Spleen (tissue), 11 donors: ENCODE data around the gene HAUS7. TPM values are rescaled to one million over a fixed set of nuclear protein-coding genes. Genes with fewer than 3 reads are reported as not detected.

Experiments
- DNase-seq: peaks from one replicate; pipeline ENCODE4 v3.0.0-alpha.2; 2020
- H3K27ac ChIP-seq, 8 donors: fragments of 200-600 bp; sonication (generic) in 7 of 8; 1 replicate in 4 of 8; 2 replicates in 4 of 8; pipeline versions ENCODE4 v1.5.0 to v1.8.0; 2016 to 2021; ENCODE audit warnings: inconsistent platforms in 4 of 8, mild to moderate bottlenecking in 4 of 8, moderate library complexity in 1 of 8
- H3K27me3 ChIP-seq, 7 donors: fragments of 200-600 bp; sonication (generic) in 6 of 7; replicated peaks in 1 of 7; 1 replicate in 4 of 7; 2 replicates in 3 of 7; pipeline versions ENCODE4 v1.5.0 to v1.8.0; 2016 to 2021; ENCODE audit warnings: inconsistent platforms in 3 of 7, mild to moderate bottlenecking in 1 of 7
- H3K36me3 ChIP-seq, 6 donors: fragments of 200-600 bp; sonication (generic) in 5 of 6; 1 replicate in 4 of 6; 2 replicates in 2 of 6; pipeline versions ENCODE4 v1.5.0 to v1.8.0; 2016 to 2021; ENCODE audit warnings: inconsistent platforms in 2 of 6
- H3K4me1 ChIP-seq, 6 donors: fragments of 200-600 bp; sonication (generic) in 5 of 6; 1 replicate in 3 of 6; 2 replicates in 3 of 6; pipeline versions ENCODE4 v1.5.0 to v1.8.0; 2016 to 2021; ENCODE audit warnings: inconsistent platforms in 3 of 6
- H3K4me3 ChIP-seq, 8 donors: fragments of 200-600 bp; sonication (generic) in 7 of 8; 1 replicate in 4 of 8; 2 replicates in 4 of 8; pipeline versions ENCODE4 v1.5.0 to v1.8.0; 2016 to 2021; ENCODE audit warnings: inconsistent platforms in 4 of 8, mild to moderate bottlenecking in 4 of 8, moderate library complexity in 2 of 8
- H3K9me3 ChIP-seq, 8 donors: fragments of 200-600 bp; sonication (generic) in 7 of 8; 1 replicate in 4 of 8; 2 replicates in 4 of 8; pipeline versions ENCODE4 v1.5.0 to v1.8.0; 2016 to 2021; ENCODE audit warnings: inconsistent platforms in 4 of 8
- POLR2A ChIP-seq, 3 donors: fragments of 450-650 bp; IDR thresholded peaks; one replicate each; pipeline ENCODE4 v1.5.1; 2017; ENCODE audit warnings: antibody characterized with exemption in 3 of 3, mild to moderate bottlenecking in 1 of 3
- POLR2AphosphoS5 ChIP-seq, 3 donors: sonication (generic); formaldehyde crosslinking; IDR thresholded peaks; one replicate each; pipeline ENCODE4 v1.5.1; 2017; ENCODE audit warnings: antibody characterized with exemption in 3 of 3
- WGBS, 5 donors: extraction: QIAGEN DNeasy Blood & Tissue Kit in 3 of 5; methylation state at CpG; one replicate each; pipeline versions ENCODE4 v1.1.5 to v1.1.7; 2013 to 2018; 5-methylcytosine and 5-hydroxymethylcytosine counted together
- intact Hi-C: fragments of 100-400 bp; cut with DNase I; formaldehyde crosslinking; loops from one replicate; pipeline ENCODE4 v1.15.0; 2023; ENCODE audit warnings: low total_unique reads
- polyA plus RNA-seq, 3 donors: library from polyadenylated mRNA; stranded (reverse); fragments of 200-250 nt; gene quantifications; one replicate each; pipeline ENCODE4 v1.2.1, GENCODE V29; 2013
- total RNA-seq, 7 donors: library from RNA; depleted of rRNA in 3 of 7; stranded (reverse); fragments of >200 nt in 3 of 7; fragmentation: NEBNext Ultra II Directional in 4 of 7; extraction: Animal tissue kit (Norgen Biotek cat#: 25700) in 4 of 7; gene quantifications; one replicate each; pipeline versions ENCODE4 v1.1.0 to v1.2.1, GENCODE V29; 2016 to 2021
- TF ChIP-seq, protein P1 (sequence below), 11 experiments: fragments of 200-600 bp in 7 of 11; fragments of 450-650 bp in 4 of 11; sonication (generic) in 4 of 11; IDR thresholded peaks in 8 of 11; conservative IDR thresholded peaks in 3 of 11; 1 replicate in 7 of 11; 2 replicates in 4 of 11; pipeline versions ENCODE4 v1.4.0 to v1.8.0; 2016 to 2021; ENCODE audit warnings: antibody characterized with exemption in 11 of 11, inconsistent platforms in 4 of 11, mild to moderate bottlenecking in 1 of 11
- donor health status: healthy with polysubstance abuse.
- donor health status: DM: no; HTN: no; CAD: no; lungs with moderate emphysema.
- donor health status: DM: no; HTN: no; CAD: no.
- donor health status: Bipolar disorder and iron deficiency.
- donor health status: healthy.
- donor health status: DM: no; HTN: no; CAD: no.
- donor health status: DM: yes; HTN: yes; CAD: no.

Gene HAUS7
- total and polyA plus RNA-seq, 10 donors, result 23.6 to 83.7 (median 34.5) TPM

DNA sequence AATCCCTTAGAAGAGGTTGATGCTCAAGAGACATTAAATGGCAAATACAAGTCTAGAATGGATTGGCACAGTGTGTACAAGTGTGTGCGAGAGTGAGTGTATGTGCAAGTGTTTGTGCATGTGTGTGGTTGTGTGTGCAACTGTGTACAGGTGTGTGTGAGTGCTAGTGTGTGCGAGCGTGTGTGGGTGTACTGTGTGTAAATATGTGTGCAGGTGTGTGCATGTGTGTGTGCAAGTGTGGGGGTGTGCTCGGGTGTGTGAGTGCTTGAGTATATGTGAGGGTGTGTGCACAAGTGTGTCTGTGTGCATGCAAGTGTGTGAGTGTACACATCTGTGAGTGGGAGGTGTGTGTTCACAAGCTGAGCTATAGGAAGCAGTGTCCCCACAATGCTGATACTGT, 30.4 kb downstream of the HAUS7 start:
- H3K4me1 ChIP-seq, result no peaks in the 10 kb centered on the region
- intact Hi-C loops, result no loop called here
- 88 to 96% (median 95%) methylated on average over 4 of the region's 4 CpGs for WGBS, 5 donors
- H3K36me3 ChIP-seq, result no peaks in the 10 kb centered on the region
- peaks cover 0 to 5% (median 0%) of the 10 kb centered on the region in 7 donors for H3K27me3 ChIP-seq
- peaks cover 0 to 6% (median 0%) of the 10 kb centered on the region in 8 donors for H3K9me3 ChIP-seq
- H3K4me3 ChIP-seq, result no peak overlapping the region
- no peak for DNase-seq
- no peak for TF ChIP-seq POLR2A (IDR thresholded peaks at IDR 0.05)
- no peak for TF ChIP-seq POLR2AphosphoS5 (IDR thresholded peaks at IDR 0.05)
- TF ChIP-seq, protein P1, sequence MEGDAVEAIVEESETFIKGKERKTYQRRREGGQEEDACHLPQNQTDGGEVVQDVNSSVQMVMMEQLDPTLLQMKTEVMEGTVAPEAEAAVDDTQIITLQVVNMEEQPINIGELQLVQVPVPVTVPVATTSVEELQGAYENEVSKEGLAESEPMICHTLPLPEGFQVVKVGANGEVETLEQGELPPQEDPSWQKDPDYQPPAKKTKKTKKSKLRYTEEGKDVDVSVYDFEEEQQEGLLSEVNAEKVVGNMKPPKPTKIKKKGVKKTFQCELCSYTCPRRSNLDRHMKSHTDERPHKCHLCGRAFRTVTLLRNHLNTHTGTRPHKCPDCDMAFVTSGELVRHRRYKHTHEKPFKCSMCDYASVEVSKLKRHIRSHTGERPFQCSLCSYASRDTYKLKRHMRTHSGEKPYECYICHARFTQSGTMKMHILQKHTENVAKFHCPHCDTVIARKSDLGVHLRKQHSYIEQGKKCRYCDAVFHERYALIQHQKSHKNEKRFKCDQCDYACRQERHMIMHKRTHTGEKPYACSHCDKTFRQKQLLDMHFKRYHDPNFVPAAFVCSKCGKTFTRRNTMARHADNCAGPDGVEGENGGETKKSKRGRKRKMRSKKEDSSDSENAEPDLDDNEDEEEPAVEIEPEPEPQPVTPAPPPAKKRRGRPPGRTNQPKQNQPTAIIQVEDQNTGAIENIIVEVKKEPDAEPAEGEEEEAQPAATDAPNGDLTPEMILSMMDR (IDR thresholded peaks at IDR 0.05 in 8 of 11, conservative IDR thresholded peaks at IDR 0.05 in 3 of 11), result no peak
- no peak overlapping the region for H3K27ac ChIP-seq

GRCh38 chrX:153438532-153438931, 31.8 kb downstream of the HAUS7 start:
- H3K36me3 ChIP-seq, result no peaks in the 10 kb centered on the region
- WGBS, 5 donors, result 25 to 55% (median 31%) methylated on average over 7 to 8 of the region's 8 CpGs
- intact Hi-C loops, result no loop called here
- TF ChIP-seq POLR2A (IDR thresholded peaks at IDR 0.05), result no peak
- TF ChIP-seq POLR2AphosphoS5 (IDR thresholded peaks at IDR 0.05), result no peak
- TF ChIP-seq, protein P1 (IDR thresholded peaks at IDR 0.05 in 8 of 11, conservative IDR thresholded peaks at IDR 0.05 in 3 of 11), result no peak
- H3K9me3 ChIP-seq, result peaks cover 0 to 6% (median 0%) of the 10 kb centered on the region in 8 donors
- H3K27me3 ChIP-seq, result peaks cover 0 to 9% (median 0%) of the 10 kb centered on the region in 7 donors
- H3K27ac ChIP-seq, result no peak overlapping the region
- DNase-seq, result no peak
- H3K4me3 ChIP-seq, result no peak overlapping the region
- H3K4me1 ChIP-seq, result no peaks in the 10 kb centered on the region

- H3K27ac ChIP-seq, result no peak overlapping the region
- DNase-seq, result no peak
- no peaks in the 10 kb centered on the region for H3K36me3 ChIP-seq
- no peak overlapping the region for H3K4me3 ChIP-seq
- peaks cover 0 to 15% (median 0%) of the 10 kb centered on the region in 7 donors for H3K27me3 ChIP-seq
- intact Hi-C loops, result no loop called here
- 34 to 72% (median 59%) methylated on average over 3 of the region's 3 CpGs for WGBS, 5 donors
- H3K4me1 ChIP-seq, result no peaks in the 10 kb centered on the region
- peaks cover 0 to 14% (median under 1%) of the 10 kb centered on the region in 8 donors for H3K9me3 ChIP-seq
- TF ChIP-seq POLR2A (IDR thresholded peaks at IDR 0.05) (no peak), POLR2AphosphoS5 (IDR thresholded peaks at IDR 0.05) (no peak)
- TF ChIP-seq, protein P1 (IDR thresholded peaks at IDR 0.05 in 8 of 11, conservative IDR thresholded peaks at IDR 0.05 in 3 of 11), result no peak
These were observed 34.5 kb downstream of the HAUS7 start for GRCh38 chrX:153435845-153436244.

- TF ChIP-seq, protein P1 (IDR thresholded peaks at IDR 0.05 in 8 of 11, conservative IDR thresholded peaks at IDR 0.05 in 3 of 11), result no peak
- TF ChIP-seq POLR2AphosphoS5 (IDR thresholded peaks at IDR 0.05) (no peak), POLR2A (IDR thresholded peaks at IDR 0.05) (no peak)
- Histone ChIP-seq H3K4me3 (no peak overlapping the region), H3K36me3 (no peaks in the 10 kb centered on the region), H3K4me1 (no peaks in the 10 kb centered on the region), H3K27me3 (peaks cover 0 to 15% (median 0%) of the 10 kb centered on the region in 7 donors), H3K9me3 (peaks cover 0 to 16% (median 1%) of the 10 kb centered on the region in 8 donors), H3K27ac (no peak overlapping the region)
- no peak for DNase-seq
- 82 to 93% (median 89%) methylated on average over 5 to 8 of the region's 8 CpGs for WGBS, 5 donors
- intact Hi-C loops, result no loop called here
These were observed 35.6 kb downstream of the HAUS7 start for GRCh38 chrX:153434801-153435200.
